K562 (cell line): ENCODE measurements around the gene C3orf52. TPM values are rescaled to one million over a fixed set of nuclear protein-coding genes. Genes with fewer than 3 reads are reported as not detected.

ENCODE experiments used
- ATAC-seq: fragments of 200-7000 bp; cut with Tn5 transposase; 3 replicates; pipeline ENCODE4 v1.9.1; 2020; ENCODE audit warnings: moderate library complexity
- BruUV-seq: library from RNA; stranded (reverse); fragments of 400-500 nt; replicated peaks from 2 replicates; lab custom pipeline; 2021; lab: Mats Ljungman, UMichigan
- CTCF ChIA-PET: fragments of 300-600 bp; formaldehyde crosslinking; extraction: SDS; loops from one replicate; lab custom pipeline; 2021; ENCODE audit warnings: low intra/inter-chr PET ratio; lab: Yijun Ruan, JAX
- POLR2A ChIA-PET: fragments of 300-600, 350-650 bp; sonication (Branson Sonifier 250); formaldehyde crosslinking; extraction: SDS; loops from one replicate; lab custom pipeline; 2021; ENCODE audit warnings: antibody characterized with exemption, inconsistent platforms; lab: Yijun Ruan, JAX
- DNase-seq, 4 experiments: peaks; one replicate each; pipeline versions ENCODE4 v3.0.0 to v3.0.0-alpha.2; 2011 to 2018; ENCODE audit warnings: low spot score in 3 of 4, mixed read lengths in 3 of 4; ENCODE audit errors: extremely low read depth in 1 of 4
- FAIRE-seq: peaks from 2 replicates; lab custom pipeline; 2011; peaks lifted over from hg19 to GRCh38; lab: Jason Lieb, UNC
- H2AFZ ChIP-seq: 2 replicates; pipeline ENCODE4 v1.6.0; 2011; ENCODE audit warnings: low read depth, low read length, control low read depth, inconsistent platforms
- H3K27ac ChIP-seq: fragments of 200-600 bp; 3 replicates; pipeline ENCODE4 v1.8.0; 2011; ENCODE audit warnings: low read depth, mild to moderate bottlenecking, control low read depth, inconsistent platforms, low read length, moderate library complexity, mixed read lengths; ENCODE audit errors: extremely low read depth
- H3K27me3 ChIP-seq, 2 experiments: fragments of 300-600 bp in 1 of 2; 2 replicates in 1 of 2; 3 replicates in 1 of 2; pipeline versions ENCODE4 v1.6.0 to v1.8.0; 2011; ENCODE audit warnings: inconsistent platforms in 2 of 2, low read length in 2 of 2, mild to moderate bottlenecking in 1 of 2, mixed read lengths in 1 of 2, moderate library complexity in 1 of 2; ENCODE audit not compliant: control insufficient read depth in 2 of 2, insufficient read depth in 2 of 2
- H3K36me3 ChIP-seq: fragments of 300-600 bp; 3 replicates; pipeline ENCODE4 v1.8.0; 2011; ENCODE audit warnings: mild to moderate bottlenecking, low read length, inconsistent platforms; ENCODE audit not compliant: control insufficient read depth, insufficient read depth
- H3K4me1 ChIP-seq, 2 experiments: fragments of 200-600 bp in 1 of 2; replicated peaks in 1 of 2; 2 replicates in 1 of 2; 3 replicates in 1 of 2; pipeline versions ENCODE4 v1.5.1 to v1.8.0; 2011; ENCODE audit warnings: inconsistent platforms in 2 of 2, low read length in 2 of 2, mild to moderate bottlenecking in 1 of 2, mixed read lengths in 1 of 2, moderate library complexity in 1 of 2; ENCODE audit not compliant: control insufficient read depth in 2 of 2, insufficient read depth in 2 of 2
- H3K4me2 ChIP-seq: 2 replicates; pipeline ENCODE4 v1.6.1; 2011; ENCODE audit warnings: low read length, control low read depth, inconsistent platforms, mixed read lengths; ENCODE audit not compliant: insufficient read depth
- H3K4me3 ChIP-seq: fragments of 200-600 bp; sonication (generic), shearing (Covaris generic); 2 replicates; pipeline ENCODE4 v1.5.1; 2016; ENCODE audit warnings: control low read depth, inconsistent platforms
- H3K79me2 ChIP-seq: fragments of 200-600 bp; 3 replicates; pipeline ENCODE4 v1.8.0; 2011; ENCODE audit warnings: low read length, inconsistent platforms; ENCODE audit not compliant: control insufficient read depth, insufficient read depth
- H3K9ac ChIP-seq, 2 experiments: 2 replicates each; pipeline versions ENCODE4 v1.6.0 to v1.6.1; 2011; ENCODE audit warnings: low read depth in 2 of 2, low read length in 2 of 2, control low read depth in 1 of 2, inconsistent platforms in 1 of 2, mild to moderate bottlenecking in 1 of 2, mixed read lengths in 1 of 2; ENCODE audit not compliant: insufficient read depth in 1 of 2
- H3K9me1 ChIP-seq: one replicate; pipeline ENCODE4 v1.6.0; 2011; ENCODE audit warnings: inconsistent platforms, mild to moderate bottlenecking, low read length, moderate library complexity; ENCODE audit not compliant: control insufficient read depth, insufficient read depth
- H3K9me3 ChIP-seq: replicated peaks from 2 replicates; pipeline ENCODE4 v1.5.1; 2011; ENCODE audit warnings: low read depth, low read length, inconsistent platforms; ENCODE audit not compliant: control insufficient read depth, insufficient read depth
- H4K20me1 ChIP-seq: replicated peaks from 2 replicates; pipeline ENCODE4 v1.6.1; 2011; ENCODE audit warnings: low read length, inconsistent platforms, mixed read lengths; ENCODE audit not compliant: control insufficient read depth, insufficient read depth
- CBX8 ChIP-seq: fragments of 200-600 bp; sonication (generic); IDR thresholded peaks from 2 replicates; pipeline ENCODE4 v1.6.1; 2012; ENCODE audit warnings: borderline replicate concordance, mixed run types, low read depth, mild to moderate bottlenecking, moderate library complexity, mixed read lengths, low read length, control low read depth, inconsistent platforms; ENCODE audit not compliant: poor library complexity, severe bottlenecking; ENCODE audit errors: extremely low read depth
- CREB3L1 ChIP-seq: fragments of 450-650 bp; IDR thresholded peaks from 2 replicates; pipeline ENCODE4 v1.6.1; 2014; ENCODE audit warnings: low read depth, mild to moderate bottlenecking, moderate library complexity, borderline replicate concordance
- HBP1 ChIP-seq: fragments of 450-650 bp; formaldehyde crosslinking; IDR thresholded peaks from 2 replicates; pipeline ENCODE4 v1.4.0; 2022; ENCODE audit warnings: missing genetic modification characterization
- HMGXB4 ChIP-seq: sonication (generic); formaldehyde crosslinking; IDR thresholded peaks from 2 replicates; pipeline ENCODE4 v1.8.1; 2023; ENCODE audit warnings: mild to moderate bottlenecking, missing genetic modification reagents
- KAT7 ChIP-seq: sonication (generic); formaldehyde crosslinking; IDR thresholded peaks from 2 replicates; pipeline ENCODE4 v1.8.0; 2022; ENCODE audit warnings: missing genetic modification reagents, mild to moderate bottlenecking, borderline replicate concordance
- NR1H2 ChIP-seq: sonication (generic); formaldehyde crosslinking; IDR thresholded peaks from 2 replicates; pipeline ENCODE4 v1.4.0; 2020; ENCODE audit warnings: mild to moderate bottlenecking, missing genetic modification reagents
- PKNOX1 ChIP-seq: fragments of 450-650 bp; IDR thresholded peaks from 2 replicates; pipeline ENCODE4 v1.6.1; 2016
- POLR2H ChIP-seq: IDR thresholded peaks from 2 replicates; pipeline ENCODE4 v1.6.1; 2016; ENCODE audit warnings: missing genetic modification characterization, low read depth, mild to moderate bottlenecking, control low read depth, missing compliant biosample characterization, moderate library complexity
- SIX5 ChIP-seq, 2 experiments: IDR thresholded peaks; 2 replicates each; pipeline ENCODE4 v1.6.1; 2011; ENCODE audit warnings: low read length in 2 of 2, borderline replicate concordance in 1 of 2, low read depth in 1 of 2, mild to moderate bottlenecking in 1 of 2, moderate library complexity in 1 of 2; ENCODE audit not compliant: insufficient read depth in 1 of 2
- TFE3 ChIP-seq: fragments of 450-650 bp; formaldehyde crosslinking; IDR thresholded peaks from 2 replicates; pipeline ENCODE4 v1.4.0; 2020; ENCODE audit warnings: mild to moderate bottlenecking, mixed read lengths
- TOE1 ChIP-seq, 2 experiments: fragments of 450-650 bp in 1 of 2; sonication (generic) in 1 of 2; formaldehyde crosslinking in 1 of 2; IDR thresholded peaks; 2 replicates each; pipeline versions ENCODE4 v1.7.1 to v1.8.0; 2016 to 2022; ENCODE audit warnings: borderline replicate concordance in 2 of 2, mild to moderate bottlenecking in 2 of 2, antibody characterized with exemption in 1 of 2, inconsistent platforms in 1 of 2, low read depth in 1 of 2, missing genetic modification reagents in 1 of 2, moderate library complexity in 1 of 2
- ZNF354B ChIP-seq: fragments of 250-450 bp; sonication (Bioruptor Pico); IDR thresholded peaks from 2 replicates; pipeline ENCODE4 v1.4.0; 2020
- WGBS: fragments of 100-300 bp; shearing (Covaris generic); methylation state at CpG from one replicate; pipeline ENCODE4 v1.1.6; 2016; ENCODE audit warnings: low coverage, mixed read lengths; ENCODE audit not compliant: insufficient coverage; ENCODE audit errors: missing lambda C conversion rate; 5-methylcytosine and 5-hydroxymethylcytosine counted together
- in situ Hi-C: fragments of 300-500 bp; cut with MboI; formaldehyde crosslinking; loops from 4 replicates; pipeline ENCODE4 v1.15.0; 2018; ENCODE audit warnings: inconsistent platforms, mixed read lengths
- intact Hi-C: fragments of 100-400 bp; cut with micrococcal nuclease; formaldehyde crosslinking; loops from 2 replicates; pipeline ENCODE4 v1.14.2; 2022
- polyA plus RNA-seq, 8 experiments: library from polyadenylated mRNA; depleted of rRNA in 4 of 8; stranded (reverse) in 5 of 8; unstranded in 3 of 8; fragments of >200 nt; fragmentation: Nextera tagmentation in 2 of 8; fragmentation: Illumina TruSeq in 1 of 8; extraction: Ambion mirVana in 2 of 8; extraction: Trizol in 1 of 8; gene quantifications; 2 replicates each; pipeline versions ENCODE4 v1.2.1 to v1.2.3, GENCODE V29; 2011 to 2014; ENCODE audit warnings: inconsistent platforms in 1 of 8, missing spikeins in 1 of 8
- total RNA-seq, 7 experiments: library from RNA; depleted of rRNA in 6 of 7; stranded (reverse); fragments of >200 nt in 6 of 7; fragmentation: Illumina TruSeq in 2 of 7; extraction: Trizol in 2 of 7; gene quantifications; 2 replicates each; pipeline versions ENCODE4 v1.2.1 to v1.2.3, GENCODE V29; 2011 to 2021; ENCODE audit warnings: low replicate concordance in 1 of 7

C3orf52 gene
- total and polyA plus RNA-seq, 9 of the 15 experiments (the other 6 are each of a cell fraction or from before 2014, with no cell fraction given) = 2.8 to 6.1 (median 3.8) TPM

- TF ChIP-seq NR1H2 (CRISPR knock-in tag) (no peak), POLR2H (tag) (no peak), CBX8 (no peak)
- TF ChIP-seq, all 486 proteins: peak for 0
Observed at GRCh38 chr3:112048911-112049310, 37.3 kb upstream of the C3orf52 start (continued).

GRCh38 chr3:112053229-112053628 is 33.0 kb upstream of the C3orf52 start:
- no peaks in the 10 kb centered on the region for H3K9me3 ChIP-seq
- intact Hi-C loops = no loop called here
- H3K4me2 ChIP-seq = no peak overlapping the region
- H3K79me2 ChIP-seq = no peaks in the 10 kb centered on the region
- H4K20me1 ChIP-seq = no peaks in the 10 kb centered on the region
- no peak overlapping the region for H3K27ac ChIP-seq
- H3K27me3 ChIP-seq = no peaks in the 10 kb centered on the region
- CTCF ChIA-PET = no interaction called here
- no peak overlapping the region for H3K4me3 ChIP-seq
- FAIRE-seq (no peak), DNase-seq (no peak), ATAC-seq (no peak)
- H3K36me3 ChIP-seq = no peaks in the 10 kb centered on the region
- WGBS = 7% methylated on average over 1 of the region's 1 CpG
- POLR2A ChIA-PET = no interaction called here
- H3K4me1 ChIP-seq = no peaks in the 10 kb centered on the region; a peak in 1 of 5 replicates
- BruUV-seq = no TSS peak
- in situ Hi-C loops = no loop called here
- H2AFZ ChIP-seq = no peak overlapping the region
- no peaks in the 10 kb centered on the region for H3K9me1 ChIP-seq
- H3K9ac ChIP-seq = no peak overlapping the region
- TF ChIP-seq TOE1 (IDR thresholded peaks at IDR 0.05; ENCODE audit: borderline replicate concordance) (no peak), TOE1 (CRISPR knock-in tag; IDR thresholded peaks at IDR 0.05; ENCODE audit: borderline replicate concordance, low read depth) (no peak), HBP1 (CRISPR knock-in tag) (no peak), PKNOX1 (no peak), ZNF354B (CRISPR knock-in tag) (no peak), CREB3L1 (no peak), TFE3 (CRISPR knock-in tag) (no peak), HMGXB4 (CRISPR knock-in tag) (no peak), SIX5 (IDR thresholded peaks at IDR 0.05; ENCODE audit: borderline replicate concordance in 1 of 2, insufficient read depth in 1 of 2, low read depth in 1 of 2, low read length in 2 of 2) (no peak), KAT7 (CRISPR knock-in tag) (no peak)
